Type B pancreatic cell (in vitro differentiated cells): ENCODE results near the gene RAPGEF1. TPM values are rescaled to one million over a fixed set of nuclear protein-coding genes. Genes with fewer than 3 reads are reported as not detected.
A peak's percentile ranks its signal among the peaks of the same experiment; 100 is the strongest.
"Not testable (repeated sequence)": the region's sequence is repeated elsewhere in the genome, so short reads cannot be mapped to it uniquely, and the experiment has no call there.

ENCODE experiments used
- DNase-seq: peaks from one replicate; pipeline ENCODE4 v3.0.0; 2021; ENCODE audit warnings: mixed read lengths; ENCODE audit not compliant: unreplicated experiment; ENCODE audit errors: extremely low spot score
- H3K27ac Mint-ChIP-seq: 2 replicates; pipeline ENCODE4 v1.8.0; 2021; ENCODE audit warnings: mild to moderate bottlenecking, mixed read lengths
- H3K27me3 Mint-ChIP-seq: 2 replicates; pipeline ENCODE4 v1.8.0; 2021; ENCODE audit warnings: mixed read lengths
- H3K36me3 Mint-ChIP-seq: 2 replicates; pipeline ENCODE4 v1.8.0; 2021; ENCODE audit warnings: mixed read lengths
- H3K4me1 Mint-ChIP-seq: one replicate; pipeline ENCODE4 v1.8.0; 2021; ENCODE audit warnings: mixed read lengths; ENCODE audit not compliant: unreplicated experiment
- H3K4me3 Mint-ChIP-seq: 2 replicates; pipeline ENCODE4 v1.8.0; 2021; ENCODE audit warnings: mild to moderate bottlenecking, mixed read lengths
- H3K9me3 Mint-ChIP-seq: 2 replicates; pipeline ENCODE4 v1.8.0; 2021; ENCODE audit warnings: mixed read lengths
- total RNA-seq: library from RNA; stranded (reverse); gene quantifications from 2 replicates; pipeline ENCODE4 v1.2.1, GENCODE V29; 2021; ENCODE audit warnings: low replicate concordance
- TF ChIP-seq, protein P1 (sequence below): fragments of 200-600 bp; sonication (generic); conservative IDR thresholded peaks from 2 replicates; pipeline ENCODE4 v1.5.0; 2021; ENCODE audit warnings: antibody characterized with exemption, mild to moderate bottlenecking

RAPGEF1 gene
- total RNA-seq, 1 donor from 2014 or later: 45.9 TPM

DNA sequence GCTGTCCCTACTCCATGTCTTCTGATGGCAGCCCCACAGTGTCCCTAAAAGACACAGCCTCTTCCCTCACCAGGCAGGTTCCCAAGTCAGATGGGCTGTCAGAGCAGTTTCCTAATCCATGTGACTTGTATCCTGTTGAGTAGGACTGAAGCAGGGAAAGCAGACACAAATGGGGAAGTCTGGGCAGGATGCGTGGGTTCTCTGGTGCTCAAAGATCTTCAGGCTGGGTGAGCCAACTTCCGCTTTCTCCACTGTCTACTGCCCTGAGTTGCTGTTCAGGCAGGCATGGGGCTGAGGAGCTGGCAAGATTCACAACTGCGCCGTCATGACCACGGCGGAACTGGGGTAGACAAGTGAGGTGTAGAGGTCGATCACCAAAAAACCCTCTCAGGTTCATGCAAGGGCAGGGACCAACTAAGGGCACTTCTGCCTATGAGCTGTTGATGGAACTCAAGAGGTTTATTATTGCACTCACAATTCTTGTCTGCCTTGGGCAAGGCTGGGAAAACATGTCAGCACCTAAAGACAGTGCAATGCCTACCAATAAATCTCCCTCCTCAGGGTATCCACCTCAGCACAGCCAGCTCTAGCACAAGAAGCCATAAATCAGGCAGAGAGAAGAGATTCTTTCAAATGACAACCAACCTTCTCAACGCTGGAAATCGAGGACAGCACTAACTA lies 83.4 kb downstream of the RAPGEF1 start:
- peak overlapping the region; percentile 57 for H3K27ac Mint-ChIP-seq
- H3K9me3 Mint-ChIP-seq: no peaks in the 10 kb centered on the region
- H3K4me1 Mint-ChIP-seq: peaks cover 30% of the 10 kb centered on the region
- TF ChIP-seq, protein P1, sequence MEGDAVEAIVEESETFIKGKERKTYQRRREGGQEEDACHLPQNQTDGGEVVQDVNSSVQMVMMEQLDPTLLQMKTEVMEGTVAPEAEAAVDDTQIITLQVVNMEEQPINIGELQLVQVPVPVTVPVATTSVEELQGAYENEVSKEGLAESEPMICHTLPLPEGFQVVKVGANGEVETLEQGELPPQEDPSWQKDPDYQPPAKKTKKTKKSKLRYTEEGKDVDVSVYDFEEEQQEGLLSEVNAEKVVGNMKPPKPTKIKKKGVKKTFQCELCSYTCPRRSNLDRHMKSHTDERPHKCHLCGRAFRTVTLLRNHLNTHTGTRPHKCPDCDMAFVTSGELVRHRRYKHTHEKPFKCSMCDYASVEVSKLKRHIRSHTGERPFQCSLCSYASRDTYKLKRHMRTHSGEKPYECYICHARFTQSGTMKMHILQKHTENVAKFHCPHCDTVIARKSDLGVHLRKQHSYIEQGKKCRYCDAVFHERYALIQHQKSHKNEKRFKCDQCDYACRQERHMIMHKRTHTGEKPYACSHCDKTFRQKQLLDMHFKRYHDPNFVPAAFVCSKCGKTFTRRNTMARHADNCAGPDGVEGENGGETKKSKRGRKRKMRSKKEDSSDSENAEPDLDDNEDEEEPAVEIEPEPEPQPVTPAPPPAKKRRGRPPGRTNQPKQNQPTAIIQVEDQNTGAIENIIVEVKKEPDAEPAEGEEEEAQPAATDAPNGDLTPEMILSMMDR: no peak
- H3K27me3 Mint-ChIP-seq: no peaks in the 10 kb centered on the region
- peaks cover 4% of the 10 kb centered on the region for H3K36me3 Mint-ChIP-seq
- DNase-seq: no peak
- no peak overlapping the region for H3K4me3 Mint-ChIP-seq

DNA sequence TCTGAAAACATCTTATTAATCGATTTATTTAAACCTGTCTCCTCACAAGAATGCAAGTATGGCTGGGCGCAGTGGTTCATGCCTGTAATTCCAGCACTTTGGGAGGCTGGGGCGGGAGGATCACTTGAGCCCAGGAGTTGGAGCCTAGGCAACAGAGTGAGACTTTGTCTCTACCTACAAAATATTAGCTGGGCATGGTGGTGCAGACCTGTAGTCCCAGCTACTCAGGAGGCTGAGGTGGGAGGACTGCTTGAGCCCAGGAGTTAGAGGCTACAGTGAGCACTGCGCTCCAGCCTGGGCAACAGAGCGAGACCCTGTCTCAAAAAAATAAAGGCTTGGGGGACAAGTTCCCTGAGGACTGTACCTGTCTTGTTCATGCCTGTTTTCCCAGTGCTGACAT lies 85.5 kb downstream of the RAPGEF1 start:
- not testable (repeated sequence) for H3K9me3 Mint-ChIP-seq, H3K4me3 Mint-ChIP-seq, H3K27me3 Mint-ChIP-seq, DNase-seq, H3K36me3 Mint-ChIP-seq
- peak overlapping the region; percentile 75 for H3K27ac Mint-ChIP-seq
- H3K4me1 Mint-ChIP-seq: peaks cover 19% of the 10 kb centered on the region

DNA sequence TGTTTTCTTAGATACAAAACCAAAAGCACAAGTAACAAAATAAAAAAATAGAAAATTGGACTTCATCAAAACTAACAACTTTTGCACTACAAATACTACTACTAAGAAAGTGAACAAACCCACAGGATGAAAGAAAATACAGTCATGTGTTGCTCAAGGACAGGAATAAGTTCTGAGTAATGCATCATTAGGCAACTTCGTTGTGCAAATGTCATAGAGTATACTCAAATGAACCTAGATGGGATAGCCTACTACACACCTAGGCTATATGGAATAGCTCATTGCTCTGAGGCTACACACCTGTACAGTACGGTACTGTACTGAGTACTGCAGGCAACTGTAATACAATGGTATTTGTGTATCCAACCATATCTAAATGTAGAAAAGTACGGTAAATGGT lies 88.3 kb downstream of the RAPGEF1 start:
- Mint-ChIP-seq H3K36me3 (peaks cover 4% of the 10 kb centered on the region), H3K27ac (no peak overlapping the region), H3K27me3 (no peaks in the 10 kb centered on the region), H3K9me3 (no peaks in the 10 kb centered on the region), H3K4me1 (peaks cover 5% of the 10 kb centered on the region), H3K4me3 (no peak overlapping the region)
- TF ChIP-seq, protein P1: no peak
- no peak for DNase-seq

DNA sequence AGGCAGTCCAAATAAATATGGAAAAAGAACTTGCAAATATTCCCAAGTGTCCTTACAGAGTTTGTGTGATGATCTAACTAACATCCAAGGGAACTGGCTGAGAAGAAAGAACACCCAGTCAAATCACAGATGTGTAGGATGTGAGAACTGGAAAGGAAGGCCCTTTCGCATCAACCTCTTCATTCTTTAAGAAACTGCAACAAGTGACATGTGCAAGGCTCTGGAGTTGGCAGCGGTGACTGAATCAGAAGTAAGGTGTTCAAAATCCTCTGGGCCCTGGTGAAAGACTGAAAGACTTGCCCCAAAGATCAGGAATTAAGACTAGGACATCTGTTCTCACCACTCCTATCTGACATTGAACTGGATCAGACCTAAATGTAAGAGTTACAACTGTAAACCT lies 88.7 kb downstream of the RAPGEF1 start:
- TF ChIP-seq, protein P1: no peak
- no peak for DNase-seq
- Mint-ChIP-seq H3K27ac (no peak overlapping the region), H3K36me3 (peaks cover 4% of the 10 kb centered on the region), H3K4me3 (no peak overlapping the region), H3K9me3 (no peaks in the 10 kb centered on the region), H3K27me3 (no peaks in the 10 kb centered on the region), H3K4me1 (peaks cover 5% of the 10 kb centered on the region)

DNA sequence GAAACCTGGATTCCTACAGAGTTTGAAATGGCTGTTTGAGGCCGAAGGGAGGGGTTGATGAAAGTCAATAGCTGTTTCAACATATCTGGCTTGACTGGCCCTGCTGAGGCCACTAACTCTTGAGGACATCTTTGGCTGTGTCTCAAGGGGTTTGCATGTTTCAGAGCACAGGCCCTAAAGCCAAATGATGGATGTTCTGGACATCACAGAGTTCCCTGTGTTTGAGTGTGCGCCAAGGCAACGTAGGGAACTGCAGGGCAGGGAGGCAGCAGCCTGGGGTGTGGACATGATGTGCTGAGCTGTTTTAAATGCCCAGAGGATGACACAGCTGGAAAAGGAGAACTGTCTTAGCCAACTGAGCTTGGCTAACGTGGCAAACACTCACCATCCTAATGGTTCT lies 89.6 kb downstream of the RAPGEF1 start:
- no peak overlapping the region for H3K27ac Mint-ChIP-seq
- peaks cover 4% of the 10 kb centered on the region for H3K36me3 Mint-ChIP-seq
- no peak overlapping the region for H3K4me3 Mint-ChIP-seq
- H3K9me3 Mint-ChIP-seq: no peaks in the 10 kb centered on the region
- TF ChIP-seq, protein P1: no peak
- no peaks in the 10 kb centered on the region for H3K27me3 Mint-ChIP-seq
- DNase-seq: no peak
- peaks cover 5% of the 10 kb centered on the region for H3K4me1 Mint-ChIP-seq

DNA sequence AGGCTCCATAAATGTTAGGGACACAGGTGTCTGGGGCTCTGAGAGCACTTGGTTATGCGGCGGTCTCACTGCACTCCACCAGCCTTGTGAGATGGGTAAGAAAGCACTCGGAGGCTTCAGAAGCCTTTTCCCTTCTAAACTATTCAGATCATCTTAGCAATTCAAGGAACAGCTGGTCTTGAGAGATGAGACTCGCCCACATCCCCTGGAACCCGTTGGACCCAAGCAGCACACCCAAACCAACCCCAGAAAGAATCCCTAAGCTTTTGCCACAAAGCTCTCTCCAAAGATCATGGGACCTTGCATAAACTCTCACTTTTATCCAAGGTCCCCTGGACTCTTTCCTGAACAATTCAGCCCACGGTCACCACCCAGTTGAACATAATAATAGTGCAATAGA lies 90.2 kb downstream of the RAPGEF1 start:
- Mint-ChIP-seq H3K4me3 (no peak overlapping the region), H3K36me3 (peaks cover 4% of the 10 kb centered on the region), H3K4me1 (peaks cover 5% of the 10 kb centered on the region), H3K9me3 (no peaks in the 10 kb centered on the region), H3K27me3 (no peaks in the 10 kb centered on the region), H3K27ac (no peak overlapping the region)
- no peak for DNase-seq
- TF ChIP-seq, protein P1: no peak
